Eye (tissue), 1 donor: ENCODE data around the gene FKBP14.

Source experiments
- DNase-seq: peaks from one replicate; pipeline ENCODE4 v3.0.0-alpha.2; 2015

Gene FKBP14

GRCh38 chr7:30026229-30027064, at the start of gene FKBP14:
FKBP14 (minus strand) TSS chr7:30026702; CDS start chr7:30026508, 194 bp downstream.
- peak; percentile 99 for DNase-seq

- peak; percentile 30 for DNase-seq
Measured at GRCh38 chr7:30074422-30075030, 48.0 kb upstream of the FKBP14 start.

- DNase-seq = no peak
Measured at GRCh38 chr7:30072735-30073134, 46.2 kb upstream of the FKBP14 start.

GRCh38 chr7:30070052-30070451, 43.5 kb upstream of the FKBP14 start:
- no peak for DNase-seq

DNA sequence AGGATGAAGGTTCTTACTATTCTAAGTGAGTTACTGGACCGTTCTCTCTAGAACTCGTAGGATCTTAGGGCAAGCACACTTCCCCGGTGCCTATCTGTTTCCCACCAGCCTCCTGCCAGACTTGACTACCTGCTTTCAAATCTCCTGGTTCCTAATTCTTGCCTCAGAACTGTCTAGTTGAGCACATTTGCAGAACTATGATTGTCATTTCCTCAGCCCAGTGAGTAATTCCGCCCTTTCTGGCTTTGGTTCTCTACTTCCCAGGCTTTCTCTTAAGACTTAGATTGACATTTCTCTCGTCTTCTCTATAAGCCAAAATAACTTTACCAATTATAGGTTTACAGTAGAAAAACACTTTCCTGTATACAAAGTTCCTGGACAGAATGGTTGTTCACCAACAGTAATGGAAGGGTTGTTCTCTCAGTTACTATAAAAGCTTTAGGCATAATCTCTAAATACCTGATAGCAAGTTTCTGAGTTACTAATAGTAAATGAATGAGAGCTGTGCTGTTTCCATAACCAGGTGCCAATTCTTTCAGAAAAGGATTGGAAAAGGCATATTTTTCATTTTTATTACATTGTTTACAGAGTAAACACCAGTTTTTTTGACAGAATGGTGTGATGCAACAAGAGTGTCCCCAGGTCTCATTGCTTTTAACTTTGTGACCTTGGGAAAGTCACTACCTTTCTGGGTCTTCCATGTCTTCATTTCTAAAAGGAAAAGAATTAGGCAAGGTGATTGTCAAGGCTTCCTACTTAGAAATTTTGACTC, 42.8 kb upstream of the FKBP14 start:
- DNase-seq = no peak

- peak; percentile 13 for DNase-seq
Measured at GRCh38 chr7:30068117-30068516, 41.6 kb upstream of the FKBP14 start.

DNA sequence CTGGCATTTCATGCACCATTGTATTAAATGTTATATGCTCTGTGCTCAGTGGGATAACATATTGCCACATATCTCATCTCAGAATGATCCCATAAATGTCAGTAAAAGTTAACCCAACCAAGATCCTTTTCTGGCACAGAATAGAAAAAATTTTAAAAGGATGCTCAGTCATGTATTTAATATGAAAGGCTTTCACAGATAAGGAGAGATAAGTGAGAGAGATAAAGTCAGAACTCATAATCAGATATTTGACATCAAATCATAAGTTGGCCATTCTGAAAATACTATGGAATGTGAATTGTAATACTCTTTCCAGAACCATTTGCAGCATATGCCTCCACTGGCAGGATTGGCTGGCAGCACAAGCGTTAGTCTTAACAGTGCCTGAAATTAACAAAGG, 40.2 kb upstream of the FKBP14 start:
- DNase-seq = no peak

GRCh38 chr7:30065746-30066145, 39.2 kb upstream of the FKBP14 start:
- no peak for DNase-seq

DNA sequence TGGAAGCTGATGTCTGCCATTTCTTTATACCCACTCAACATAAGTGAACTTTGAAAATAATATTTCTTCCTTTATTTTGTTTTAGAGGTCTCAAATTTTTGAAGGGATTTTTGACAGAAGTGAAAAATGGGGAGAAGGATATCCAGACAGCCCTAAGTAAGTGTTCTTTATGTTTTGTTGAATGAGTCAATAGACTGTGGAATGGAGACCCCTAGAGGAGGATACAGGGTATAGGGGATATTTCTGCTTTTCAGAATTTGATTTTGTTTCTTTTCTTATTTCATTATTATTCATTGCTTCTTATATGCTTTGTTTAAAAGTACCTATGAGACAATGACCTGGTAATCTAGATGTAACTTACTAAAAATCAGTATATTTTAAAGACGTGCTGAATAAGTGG, 36.1 kb upstream of the FKBP14 start:
- peak; percentile 67 for DNase-seq

DNA sequence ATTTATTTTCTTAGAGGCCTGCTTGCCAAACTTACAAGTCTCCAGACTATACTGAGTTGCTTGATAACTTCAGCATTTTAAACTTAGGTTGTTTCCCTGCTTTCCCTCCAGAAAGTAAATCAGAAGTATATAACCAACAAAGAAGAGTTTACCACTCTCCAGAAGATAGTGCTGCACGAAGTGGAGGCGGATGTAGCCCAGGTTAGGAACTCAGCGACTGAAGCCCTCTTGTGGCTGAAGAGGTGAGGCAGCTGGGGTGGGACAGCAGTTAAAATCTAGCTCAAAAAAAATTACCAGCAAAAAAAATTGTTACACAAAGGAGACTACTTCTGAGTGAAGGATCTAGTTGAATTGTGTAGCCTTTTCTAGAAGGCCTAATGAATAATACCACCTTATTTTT, 35.3 kb upstream of the FKBP14 start:
- peak; percentile 31 for DNase-seq

- no peak for DNase-seq
Measured at GRCh38 chr7:30057741-30058140, 31.2 kb upstream of the FKBP14 start.

- DNase-seq = no peak
Measured at GRCh38 chr7:30053068-30053467, 26.6 kb upstream of the FKBP14 start.

GRCh38 chr7:30049173-30049572, 22.7 kb upstream of the FKBP14 start:
- DNase-seq = no peak

DNA sequence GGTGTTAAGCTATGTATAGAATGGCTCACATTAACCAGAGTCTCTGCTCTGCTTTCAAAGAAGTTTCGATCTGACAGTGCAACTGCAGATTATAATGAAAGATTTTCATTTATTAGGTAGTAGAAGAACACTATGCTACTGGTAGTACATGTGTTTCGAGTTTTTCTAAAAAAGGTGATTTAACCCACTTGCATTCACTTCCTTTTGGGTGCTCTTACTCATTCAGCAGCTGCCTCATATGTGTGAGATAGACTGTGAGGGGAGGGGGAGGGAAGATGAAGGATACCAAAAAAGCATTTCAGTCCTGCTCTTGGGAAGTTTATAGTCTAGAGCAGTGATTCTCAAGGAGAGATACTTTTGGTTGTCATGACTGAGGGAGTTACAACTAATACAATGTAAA, 22.1 kb upstream of the FKBP14 start:
- DNase-seq = no peak

GRCh38 chr7:30047124-30047523, 20.6 kb upstream of the FKBP14 start:
- no peak for DNase-seq

DNA sequence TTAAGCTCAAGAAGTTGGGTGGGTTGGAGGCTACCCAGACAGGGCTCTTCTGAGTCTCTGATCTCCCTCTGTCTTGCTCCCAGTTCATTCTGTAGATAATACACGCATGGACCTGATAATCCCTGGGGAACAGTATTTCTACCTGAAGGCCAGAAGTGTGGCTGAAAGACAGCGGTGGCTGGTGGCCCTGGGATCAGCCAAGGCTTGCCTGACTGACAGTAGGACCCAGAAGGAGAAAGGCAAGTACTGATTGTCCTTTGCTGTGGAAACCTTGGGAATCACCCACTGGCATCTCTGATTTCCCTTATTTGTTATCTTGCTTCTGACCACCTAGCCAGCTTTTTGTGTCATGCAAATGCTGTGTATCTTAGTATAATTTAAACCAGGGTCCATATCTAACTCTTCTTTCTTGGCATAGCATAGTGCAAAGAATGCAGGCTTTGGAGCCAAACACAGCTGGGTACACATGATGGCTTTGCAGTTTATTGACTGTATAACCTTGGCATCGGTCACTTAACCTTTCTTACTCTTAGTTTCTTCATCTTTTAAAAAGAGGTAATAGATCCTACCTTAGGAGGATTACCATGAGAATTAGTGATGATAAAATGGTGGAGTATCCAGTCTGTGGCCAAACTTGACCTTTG, 19.7 kb upstream of the FKBP14 start:
- no peak for DNase-seq

DNA sequence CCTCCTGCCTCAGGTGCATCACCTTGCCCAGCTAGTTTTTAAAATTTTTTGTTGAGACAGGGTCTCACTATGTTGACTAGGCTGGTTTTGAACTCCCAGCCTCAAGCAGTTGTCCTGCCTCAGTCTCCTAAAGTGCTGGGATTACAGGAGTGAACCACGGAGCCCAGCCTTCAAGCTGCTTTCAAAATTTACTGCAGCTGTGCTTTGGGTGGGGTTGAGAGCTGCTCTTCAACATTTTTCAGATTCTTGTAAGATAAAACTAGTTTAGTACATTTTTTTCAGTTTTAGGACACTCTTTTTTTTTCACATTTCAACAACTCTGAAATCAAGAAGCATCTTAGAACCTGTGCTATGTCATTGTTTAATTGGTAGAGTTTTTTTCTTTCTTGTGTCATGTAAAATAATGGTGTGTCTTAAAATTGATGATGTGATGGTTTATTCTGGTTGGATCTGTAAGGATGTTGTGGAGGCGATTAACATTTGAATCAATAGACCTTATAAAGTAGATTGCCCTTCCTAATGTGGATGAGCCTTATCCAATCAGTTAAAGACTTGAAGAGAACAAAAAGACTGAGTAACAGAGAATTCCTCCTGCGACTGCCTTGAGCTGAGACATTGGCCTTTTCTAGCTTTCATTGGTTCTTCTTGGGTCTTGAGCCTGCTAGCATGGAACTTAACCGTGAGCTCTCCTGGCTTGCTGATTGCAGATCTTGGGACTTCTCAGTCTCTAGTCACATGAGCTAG, 15.2 kb upstream of the FKBP14 start:
- DNase-seq = no peak

DNA sequence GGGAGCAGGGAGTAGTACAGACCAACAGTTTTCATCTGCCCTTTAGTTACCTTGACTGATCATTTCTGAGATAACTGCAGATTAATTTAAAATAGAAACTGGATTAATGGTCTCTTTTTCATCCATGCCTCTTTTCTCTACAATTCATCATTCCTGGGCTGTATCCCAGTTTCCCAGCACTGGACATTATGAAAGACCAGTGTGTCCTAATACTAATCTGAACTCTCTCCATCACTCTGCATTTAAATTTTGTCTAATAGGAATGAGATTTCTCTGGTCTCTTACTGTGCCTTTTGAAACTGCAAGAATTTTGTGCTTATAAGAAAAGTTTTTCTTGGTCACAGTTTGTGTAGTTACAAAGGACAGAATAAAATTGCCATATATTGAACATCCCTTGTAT, 14.4 kb upstream of the FKBP14 start:
- DNase-seq = no peak

DNA sequence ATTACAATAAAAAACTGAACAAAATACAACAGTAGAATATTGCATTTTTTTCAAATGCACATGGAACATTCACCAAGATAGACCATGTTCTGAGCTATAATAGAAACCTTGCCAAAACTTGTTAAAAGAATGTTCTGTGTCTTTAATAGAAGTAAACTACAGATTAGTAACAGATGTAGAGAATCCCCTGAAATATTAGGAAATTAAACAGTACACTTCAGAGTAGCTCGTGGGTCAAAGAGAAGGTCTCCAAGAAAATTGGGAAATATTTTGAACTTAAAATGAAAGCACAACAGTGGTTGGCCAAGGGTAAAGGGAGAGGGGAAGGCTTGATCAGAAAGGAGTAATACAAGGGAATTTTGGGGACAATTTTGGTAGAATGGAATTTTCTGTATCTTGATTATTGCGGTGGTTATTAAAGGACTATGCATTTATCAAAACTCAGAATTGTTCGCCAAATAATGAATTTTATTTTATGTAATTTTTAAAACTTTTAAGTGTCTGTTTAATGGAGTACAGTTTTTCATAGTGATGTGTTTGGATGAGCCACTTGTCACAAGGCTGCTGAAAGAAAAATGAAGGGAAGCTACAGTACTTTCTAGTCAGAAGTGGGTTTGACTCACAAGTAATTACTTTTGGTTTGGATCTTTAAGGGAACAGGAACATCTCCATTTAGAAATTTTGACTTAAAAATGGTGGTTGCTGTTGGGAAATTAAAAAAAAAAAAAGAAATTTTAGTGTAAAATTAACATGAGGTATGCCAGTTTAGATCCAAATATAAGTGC, 11.9 kb upstream of the FKBP14 start:
- DNase-seq = no peak

DNA sequence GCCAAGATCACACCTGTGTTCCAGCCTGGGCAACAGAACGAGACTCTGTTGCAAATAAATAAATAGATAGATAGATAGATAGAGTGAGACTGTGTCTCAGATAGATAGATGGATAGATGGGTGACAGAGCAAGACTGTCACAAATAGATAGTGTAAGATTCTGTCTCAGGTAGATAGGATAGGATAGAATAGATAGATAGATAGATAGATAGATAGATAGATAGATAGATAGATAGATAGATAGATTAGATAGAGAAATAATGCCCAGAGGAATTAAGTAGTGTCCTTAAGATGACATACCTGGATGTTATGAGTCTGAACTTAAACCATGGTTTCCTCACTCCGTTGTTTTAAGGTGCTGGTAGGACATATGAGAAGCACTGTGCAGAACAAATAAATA, 9.7 kb upstream of the FKBP14 start:
- no peak for DNase-seq

DNA sequence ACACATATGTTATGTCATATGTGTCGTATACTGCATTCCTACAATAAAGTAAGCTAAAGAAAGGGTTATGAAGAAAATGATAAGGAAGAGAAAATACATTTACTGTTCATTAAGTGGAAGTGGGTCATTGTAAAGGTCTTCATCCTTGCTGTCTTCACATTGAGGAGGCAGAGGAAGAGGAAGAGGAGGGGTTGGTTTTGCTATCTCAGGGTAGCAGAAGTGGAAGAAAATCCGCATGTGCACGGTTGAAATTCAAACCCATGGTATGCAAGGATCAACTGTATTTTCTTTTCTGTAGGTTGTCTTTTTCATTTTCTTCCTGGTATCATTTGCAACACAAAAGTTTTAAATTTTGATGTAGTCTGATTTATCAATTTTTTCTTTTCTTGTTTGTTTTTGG, 8.0 kb upstream of the FKBP14 start:
- DNase-seq = no peak
